GM12878 (cell line): ENCODE measurements around the gene CRAT. TPM values are rescaled to one million over a fixed set of nuclear protein-coding genes. Genes with fewer than 3 reads are reported as not detected.

Experiments used
- BRCA1 ChIP-seq: IDR thresholded peaks from 2 replicates; pipeline ENCODE4 v1.6.1; 2011; ENCODE audit warnings: low read depth, low read length, improper control_type of control experiment
- CHD1 ChIP-seq: IDR thresholded peaks from 2 replicates; pipeline ENCODE4 v1.6.1; 2012; ENCODE audit warnings: low read depth, low read length, improper control_type of control experiment
- EP300 ChIP-seq, 2 experiments: fragments of 150-350 bp in 1 of 2; IDR thresholded peaks; 2 replicates each; pipeline ENCODE4 v1.6.1; 2011 to 2012; ENCODE audit warnings: low read depth in 2 of 2, low read length in 2 of 2, borderline replicate concordance in 1 of 2, improper control_type of control experiment in 1 of 2, inconsistent platforms in 1 of 2; ENCODE audit not compliant: control insufficient read depth in 1 of 2
- GATAD2B ChIP-seq: fragments of 450-650 bp; conservative IDR thresholded peaks from 2 replicates; pipeline ENCODE4 v1.6.1; 2017; ENCODE audit warnings: low read depth, mild to moderate bottlenecking, moderate library complexity
- HDAC2 ChIP-seq: fragments of 200-600 bp; sonication (generic); IDR thresholded peaks from 2 replicates; pipeline ENCODE4 v1.6.1; 2017
- MEF2A ChIP-seq: IDR thresholded peaks from 2 replicates; pipeline ENCODE4 v1.6.1; 2011; ENCODE audit warnings: low read depth, mild to moderate bottlenecking, low read length, moderate library complexity; ENCODE audit not compliant: insufficient read depth
- NR2C2 ChIP-seq: IDR thresholded peaks from 2 replicates; pipeline ENCODE4 v1.6.1; 2011; ENCODE audit warnings: borderline replicate concordance, low read depth; ENCODE audit not compliant: control insufficient read depth, insufficient read length
- POLR2A ChIP-seq: IDR thresholded peaks from 2 replicates; pipeline ENCODE4 v1.6.1; 2011; ENCODE audit warnings: low read depth, mild to moderate bottlenecking, low read length
- TAF1 ChIP-seq: IDR thresholded peaks from 2 replicates; pipeline ENCODE4 v1.6.1; 2011; ENCODE audit warnings: mild to moderate bottlenecking, low read depth, low read length, borderline replicate concordance
- TCF12 ChIP-seq: IDR thresholded peaks from 2 replicates; pipeline ENCODE4 v1.6.1; 2011; ENCODE audit warnings: low read depth, mild to moderate bottlenecking, low read length
- ZNF207 ChIP-seq: fragments of 450-650 bp; IDR thresholded peaks from 2 replicates; pipeline ENCODE4 v1.6.1; 2014; ENCODE audit warnings: antibody characterized with exemption, mild to moderate bottlenecking, borderline replicate concordance
- ZNF217 ChIP-seq: fragments of 450-650 bp; IDR thresholded peaks from 2 replicates; pipeline ENCODE4 v1.6.1; 2017; ENCODE audit warnings: antibody characterized with exemption, mild to moderate bottlenecking
- polyA plus RNA-seq, 11 experiments: library from polyadenylated mRNA; depleted of rRNA in 4 of 11; unstranded in 6 of 11; stranded (reverse) in 5 of 11; fragments of >200 nt; fragmentation: Nextera tagmentation in 4 of 11; fragmentation: Illumina TruSeq in 1 of 11; extraction: Ambion mirVana in 4 of 11; extraction: Trizol in 1 of 11; gene quantifications; 1 replicate in 1 of 11; 2 replicates in 10 of 11; pipeline versions ENCODE4 v1.2.1 to v1.2.3, GENCODE V29; 2011 to 2016; ENCODE audit warnings: inconsistent platforms in 2 of 11, missing spikeins in 2 of 11, low read depth in 1 of 11
- total RNA-seq, 4 experiments: library from RNA; depleted of rRNA in 3 of 4; stranded (reverse); fragments of >200 nt in 3 of 4; fragmentation: Illumina TruSeq in 1 of 4; extraction: Trizol in 1 of 4; gene quantifications; 2 replicates each; pipeline versions ENCODE4 v1.2.1 to v1.2.3, GENCODE V29; 2013 to 2021
- TF ChIP-seq, protein P1 (sequence below): fragments of 150-350 bp; IDR thresholded peaks from 2 replicates; pipeline ENCODE4 v1.6.1; 2016; ENCODE audit warnings: low read depth, low read length
- TF ChIP-seq, protein P2 (sequence below), 3 experiments: IDR thresholded peaks in 2 of 3; conservative IDR thresholded peaks in 1 of 3; 2 replicates each; pipeline ENCODE4 v1.5.1; 2011; ENCODE audit warnings: low read depth in 3 of 3, low read length in 3 of 3, mild to moderate bottlenecking in 3 of 3, control low read depth in 2 of 3, moderate library complexity in 2 of 3, inconsistent platforms in 1 of 3, mixed read lengths in 1 of 3; ENCODE audit not compliant: control insufficient read depth in 2 of 3, insufficient read depth in 1 of 3; ENCODE audit errors: extremely low read depth in 1 of 3
- TF ChIP-seq, protein P3 (sequence below): fragments of 450-650 bp; IDR thresholded peaks from 2 replicates; pipeline ENCODE4 v1.6.1; 2016; ENCODE audit warnings: mild to moderate bottlenecking
- TF ChIP-seq, protein P4 (sequence below): IDR thresholded peaks from 2 replicates; pipeline ENCODE4 v1.6.1; 2011; ENCODE audit warnings: low read depth, mild to moderate bottlenecking, low read length, moderate library complexity, borderline replicate concordance; ENCODE audit errors: extremely low read depth
- TF ChIP-seq, protein P5 (sequence below): IDR thresholded peaks from 2 replicates; pipeline ENCODE4 v1.6.1; 2012; ENCODE audit warnings: improper control_type of control experiment, low read depth, low read length; ENCODE audit not compliant: insufficient replicate concordance

The CRAT gene
- total and polyA plus RNA-seq, 10 of the 15 experiments (the other 5 are each of a cell fraction or from before 2014, with no cell fraction given): 0.10 to 3.4 (median 1.8) TPM

DNA sequence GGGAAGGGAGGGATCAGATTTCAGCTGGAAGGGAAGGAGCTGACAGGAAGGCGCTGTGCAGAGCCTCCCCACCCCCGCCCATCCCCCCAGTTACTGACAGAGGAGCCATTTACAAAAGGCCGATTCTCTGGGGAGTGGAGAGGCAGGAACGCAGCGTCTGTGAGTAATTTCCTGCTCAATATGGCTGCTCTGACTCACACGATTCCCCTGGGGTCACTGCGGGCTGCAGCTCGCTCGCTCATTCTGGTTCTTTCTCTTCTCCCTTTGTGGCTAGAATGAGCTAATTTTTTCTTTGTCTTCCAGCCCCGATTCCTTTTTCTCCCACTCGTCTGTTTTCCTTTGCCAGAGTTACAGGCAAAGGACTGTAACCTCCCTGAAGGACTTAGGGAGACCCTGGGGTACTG, 29.4 kb upstream of the CRAT start (continued):
- peak; percentile 58; the same call in 1 of the 2 replicates for TF ChIP-seq ZNF217
- TF ChIP-seq, protein P1, sequence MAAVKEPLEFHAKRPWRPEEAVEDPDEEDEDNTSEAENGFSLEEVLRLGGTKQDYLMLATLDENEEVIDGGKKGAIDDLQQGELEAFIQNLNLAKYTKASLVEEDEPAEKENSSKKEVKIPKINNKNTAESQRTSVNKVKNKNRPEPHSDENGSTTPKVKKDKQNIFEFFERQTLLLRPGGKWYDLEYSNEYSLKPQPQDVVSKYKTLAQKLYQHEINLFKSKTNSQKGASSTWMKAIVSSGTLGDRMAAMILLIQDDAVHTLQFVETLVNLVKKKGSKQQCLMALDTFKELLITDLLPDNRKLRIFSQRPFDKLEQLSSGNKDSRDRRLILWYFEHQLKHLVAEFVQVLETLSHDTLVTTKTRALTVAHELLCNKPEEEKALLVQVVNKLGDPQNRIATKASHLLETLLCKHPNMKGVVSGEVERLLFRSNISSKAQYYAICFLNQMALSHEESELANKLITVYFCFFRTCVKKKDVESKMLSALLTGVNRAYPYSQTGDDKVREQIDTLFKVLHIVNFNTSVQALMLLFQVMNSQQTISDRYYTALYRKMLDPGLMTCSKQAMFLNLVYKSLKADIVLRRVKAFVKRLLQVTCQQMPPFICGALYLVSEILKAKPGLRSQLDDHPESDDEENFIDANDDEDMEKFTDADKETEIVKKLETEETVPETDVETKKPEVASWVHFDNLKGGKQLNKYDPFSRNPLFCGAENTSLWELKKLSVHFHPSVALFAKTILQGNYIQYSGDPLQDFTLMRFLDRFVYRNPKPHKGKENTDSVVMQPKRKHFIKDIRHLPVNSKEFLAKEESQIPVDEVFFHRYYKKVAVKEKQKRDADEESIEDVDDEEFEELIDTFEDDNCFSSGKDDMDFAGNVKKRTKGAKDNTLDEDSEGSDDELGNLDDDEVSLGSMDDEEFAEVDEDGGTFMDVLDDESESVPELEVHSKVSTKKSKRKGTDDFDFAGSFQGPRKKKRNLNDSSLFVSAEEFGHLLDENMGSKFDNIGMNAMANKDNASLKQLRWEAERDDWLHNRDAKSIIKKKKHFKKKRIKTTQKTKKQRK: no peak
- TF ChIP-seq EP300 (IDR thresholded peaks at IDR 0.05; ENCODE audit: borderline replicate concordance in 1 of 2, control insufficient read depth in 1 of 2, low read depth in 2 of 2, low read length in 2 of 2): peak; percentile 92 to 97
- TF ChIP-seq MEF2A: peak; percentile 86
- no peak for TF ChIP-seq BRCA1
- no peak for TF ChIP-seq NR2C2
- peak; percentile 90 for TF ChIP-seq TCF12
- peak; percentile 68; the same call in 1 of the 2 replicates for TF ChIP-seq POLR2A
- TF ChIP-seq TAF1: peak; percentile 82
- TF ChIP-seq, protein P2, sequence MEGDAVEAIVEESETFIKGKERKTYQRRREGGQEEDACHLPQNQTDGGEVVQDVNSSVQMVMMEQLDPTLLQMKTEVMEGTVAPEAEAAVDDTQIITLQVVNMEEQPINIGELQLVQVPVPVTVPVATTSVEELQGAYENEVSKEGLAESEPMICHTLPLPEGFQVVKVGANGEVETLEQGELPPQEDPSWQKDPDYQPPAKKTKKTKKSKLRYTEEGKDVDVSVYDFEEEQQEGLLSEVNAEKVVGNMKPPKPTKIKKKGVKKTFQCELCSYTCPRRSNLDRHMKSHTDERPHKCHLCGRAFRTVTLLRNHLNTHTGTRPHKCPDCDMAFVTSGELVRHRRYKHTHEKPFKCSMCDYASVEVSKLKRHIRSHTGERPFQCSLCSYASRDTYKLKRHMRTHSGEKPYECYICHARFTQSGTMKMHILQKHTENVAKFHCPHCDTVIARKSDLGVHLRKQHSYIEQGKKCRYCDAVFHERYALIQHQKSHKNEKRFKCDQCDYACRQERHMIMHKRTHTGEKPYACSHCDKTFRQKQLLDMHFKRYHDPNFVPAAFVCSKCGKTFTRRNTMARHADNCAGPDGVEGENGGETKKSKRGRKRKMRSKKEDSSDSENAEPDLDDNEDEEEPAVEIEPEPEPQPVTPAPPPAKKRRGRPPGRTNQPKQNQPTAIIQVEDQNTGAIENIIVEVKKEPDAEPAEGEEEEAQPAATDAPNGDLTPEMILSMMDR (IDR thresholded peaks at IDR 0.05 in 2 of 3, conservative IDR thresholded peaks at IDR 0.05 in 1 of 3; ENCODE audit: control insufficient read depth in 2 of 3, extremely low read depth in 1 of 3, insufficient read depth in 1 of 3, low read depth in 3 of 3, low read length in 3 of 3): no peak
- TF ChIP-seq HDAC2: no peak
- TF ChIP-seq GATAD2B: peak; percentile 87
- no peak for TF ChIP-seq CHD1
- TF ChIP-seq, protein P3, sequence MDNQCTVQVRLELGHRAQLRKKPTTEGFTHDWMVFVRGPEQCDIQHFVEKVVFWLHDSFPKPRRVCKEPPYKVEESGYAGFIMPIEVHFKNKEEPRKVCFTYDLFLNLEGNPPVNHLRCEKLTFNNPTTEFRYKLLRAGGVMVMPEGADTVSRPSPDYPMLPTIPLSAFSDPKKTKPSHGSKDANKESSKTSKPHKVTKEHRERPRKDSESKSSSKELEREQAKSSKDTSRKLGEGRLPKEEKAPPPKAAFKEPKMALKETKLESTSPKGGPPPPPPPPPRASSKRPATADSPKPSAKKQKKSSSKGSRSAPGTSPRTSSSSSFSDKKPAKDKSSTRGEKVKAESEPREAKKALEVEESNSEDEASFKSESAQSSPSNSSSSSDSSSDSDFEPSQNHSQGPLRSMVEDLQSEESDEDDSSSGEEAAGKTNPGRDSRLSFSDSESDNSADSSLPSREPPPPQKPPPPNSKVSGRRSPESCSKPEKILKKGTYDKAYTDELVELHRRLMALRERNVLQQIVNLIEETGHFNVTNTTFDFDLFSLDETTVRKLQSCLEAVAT: peak; percentile 94
- TF ChIP-seq, protein P4, sequence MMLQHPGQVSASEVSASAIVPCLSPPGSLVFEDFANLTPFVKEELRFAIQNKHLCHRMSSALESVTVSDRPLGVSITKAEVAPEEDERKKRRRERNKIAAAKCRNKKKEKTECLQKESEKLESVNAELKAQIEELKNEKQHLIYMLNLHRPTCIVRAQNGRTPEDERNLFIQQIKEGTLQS: no peak
- no peak for TF ChIP-seq ZNF207
- TF ChIP-seq, protein P5, sequence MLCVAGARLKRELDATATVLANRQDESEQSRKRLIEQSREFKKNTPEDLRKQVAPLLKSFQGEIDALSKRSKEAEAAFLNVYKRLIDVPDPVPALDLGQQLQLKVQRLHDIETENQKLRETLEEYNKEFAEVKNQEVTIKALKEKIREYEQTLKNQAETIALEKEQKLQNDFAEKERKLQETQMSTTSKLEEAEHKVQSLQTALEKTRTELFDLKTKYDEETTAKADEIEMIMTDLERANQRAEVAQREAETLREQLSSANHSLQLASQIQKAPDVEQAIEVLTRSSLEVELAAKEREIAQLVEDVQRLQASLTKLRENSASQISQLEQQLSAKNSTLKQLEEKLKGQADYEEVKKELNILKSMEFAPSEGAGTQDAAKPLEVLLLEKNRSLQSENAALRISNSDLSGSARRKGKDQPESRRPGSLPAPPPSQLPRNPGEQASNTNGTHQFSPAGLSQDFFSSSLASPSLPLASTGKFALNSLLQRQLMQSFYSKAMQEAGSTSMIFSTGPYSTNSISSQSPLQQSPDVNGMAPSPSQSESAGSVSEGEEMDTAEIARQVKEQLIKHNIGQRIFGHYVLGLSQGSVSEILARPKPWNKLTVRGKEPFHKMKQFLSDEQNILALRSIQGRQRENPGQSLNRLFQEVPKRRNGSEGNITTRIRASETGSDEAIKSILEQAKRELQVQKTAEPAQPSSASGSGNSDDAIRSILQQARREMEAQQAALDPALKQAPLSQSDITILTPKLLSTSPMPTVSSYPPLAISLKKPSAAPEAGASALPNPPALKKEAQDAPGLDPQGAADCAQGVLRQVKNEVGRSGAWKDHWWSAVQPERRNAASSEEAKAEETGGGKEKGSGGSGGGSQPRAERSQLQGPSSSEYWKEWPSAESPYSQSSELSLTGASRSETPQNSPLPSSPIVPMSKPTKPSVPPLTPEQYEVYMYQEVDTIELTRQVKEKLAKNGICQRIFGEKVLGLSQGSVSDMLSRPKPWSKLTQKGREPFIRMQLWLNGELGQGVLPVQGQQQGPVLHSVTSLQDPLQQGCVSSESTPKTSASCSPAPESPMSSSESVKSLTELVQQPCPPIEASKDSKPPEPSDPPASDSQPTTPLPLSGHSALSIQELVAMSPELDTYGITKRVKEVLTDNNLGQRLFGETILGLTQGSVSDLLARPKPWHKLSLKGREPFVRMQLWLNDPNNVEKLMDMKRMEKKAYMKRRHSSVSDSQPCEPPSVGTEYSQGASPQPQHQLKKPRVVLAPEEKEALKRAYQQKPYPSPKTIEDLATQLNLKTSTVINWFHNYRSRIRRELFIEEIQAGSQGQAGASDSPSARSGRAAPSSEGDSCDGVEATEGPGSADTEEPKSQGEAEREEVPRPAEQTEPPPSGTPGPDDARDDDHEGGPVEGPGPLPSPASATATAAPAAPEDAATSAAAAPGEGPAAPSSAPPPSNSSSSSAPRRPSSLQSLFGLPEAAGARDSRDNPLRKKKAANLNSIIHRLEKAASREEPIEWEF: peak; percentile 82
